Endothelial cell (in vitro differentiated cells): ENCODE data around the gene CCR1. TPM values are rescaled to one million over a fixed set of nuclear protein-coding genes. Genes with fewer than 3 reads are reported as not detected.
"Not testable (repeated sequence)": the region's sequence is repeated elsewhere in the genome, so short reads cannot be mapped to it uniquely, and the experiment has no call there.

ENCODE experiments used
- DNase-seq: peaks from one replicate; pipeline ENCODE4 v3.0.0; 2021; ENCODE audit warnings: low spot score
- H3K27ac Mint-ChIP-seq: one replicate; pipeline ENCODE4 v1.8.0; 2021; ENCODE audit warnings: mixed read lengths, inconsistent platforms; ENCODE audit not compliant: unreplicated experiment
- H3K27me3 Mint-ChIP-seq: one replicate; pipeline ENCODE4 v1.8.0; 2021; ENCODE audit warnings: mild to moderate bottlenecking, moderate library complexity, mixed read lengths, inconsistent platforms; ENCODE audit not compliant: unreplicated experiment
- H3K36me3 Mint-ChIP-seq: one replicate; pipeline ENCODE4 v1.8.0; 2021; ENCODE audit warnings: mild to moderate bottlenecking, low read depth, mixed read lengths, inconsistent platforms; ENCODE audit not compliant: unreplicated experiment
- H3K4me1 Mint-ChIP-seq: one replicate; pipeline ENCODE4 v1.8.0; 2021; ENCODE audit warnings: mild to moderate bottlenecking, mixed read lengths, inconsistent platforms; ENCODE audit not compliant: unreplicated experiment
- H3K4me3 Mint-ChIP-seq: one replicate; pipeline ENCODE4 v1.8.0; 2021; ENCODE audit warnings: mild to moderate bottlenecking, mixed read lengths, inconsistent platforms; ENCODE audit not compliant: unreplicated experiment
- H3K9me3 Mint-ChIP-seq: one replicate; pipeline ENCODE4 v1.8.0; 2021; ENCODE audit warnings: mixed read lengths, inconsistent platforms; ENCODE audit not compliant: unreplicated experiment
- CTCF ChIP-seq: fragments of 200-600 bp; sonication (generic); IDR thresholded peaks from one replicate; pipeline ENCODE4 v1.5.0; 2021; ENCODE audit warnings: antibody characterized with exemption; ENCODE audit not compliant: unreplicated experiment
- total RNA-seq: library from RNA; stranded (reverse); fragmentation: NEBNext Ultra II Directional; extraction: Animal tissue kit (Norgen Biotek cat#: 25700); gene quantifications from one replicate; pipeline ENCODE4 v1.2.1, GENCODE V29; 2021; ENCODE audit not compliant: unreplicated experiment

The CCR1 gene
- total RNA-seq, 1 donor from 2014 or later: not detected

GRCh38 chr3:46213201-46213600, 5.1 kb upstream of the CCR1 start:
- peaks cover under 1% of the 10 kb centered on the region for H3K27me3 Mint-ChIP-seq
- no peak overlapping the region for H3K27ac Mint-ChIP-seq
- H3K9me3 Mint-ChIP-seq: no peaks in the 10 kb centered on the region
- H3K36me3 Mint-ChIP-seq: no peaks in the 10 kb centered on the region
- no peak for TF ChIP-seq CTCF
- no peaks in the 10 kb centered on the region for H3K4me1 Mint-ChIP-seq
- no peak overlapping the region for H3K4me3 Mint-ChIP-seq
- DNase-seq: no peak

- peaks cover 4% of the 10 kb centered on the region for H3K27me3 Mint-ChIP-seq
- no peak for TF ChIP-seq CTCF
- no peaks in the 10 kb centered on the region for H3K4me1 Mint-ChIP-seq
Measured at GRCh38 chr3:46212101-46212500, 4.0 kb upstream of the CCR1 start.

GRCh38 chr3:46209746-46210470, 1.8 kb upstream of the CCR1 start:
- TF ChIP-seq CTCF: no peak
- Mint-ChIP-seq H3K36me3 (no peaks in the 10 kb centered on the region), H3K4me1 (no peaks in the 10 kb centered on the region)

More at GRCh38 chr3:46212101-46212500, 4.0 kb upstream of the CCR1 start:
- DNase-seq: no peak
- Mint-ChIP-seq H3K36me3 (no peaks in the 10 kb centered on the region), H3K4me3 (no peak overlapping the region), H3K27ac (no peak overlapping the region), H3K9me3 (no peaks in the 10 kb centered on the region)

GRCh38 chr3:46209053-46209452, 940 bp upstream of the CCR1 start:
- H3K27me3 Mint-ChIP-seq: peaks cover 7% of the 10 kb centered on the region
- H3K9me3 Mint-ChIP-seq: no peaks in the 10 kb centered on the region
- no peaks in the 10 kb centered on the region for H3K4me1 Mint-ChIP-seq
- DNase-seq: no peak
- H3K36me3 Mint-ChIP-seq: no peaks in the 10 kb centered on the region
- H3K4me3 Mint-ChIP-seq: no peak overlapping the region
- no peak overlapping the region for H3K27ac Mint-ChIP-seq
- no peak for TF ChIP-seq CTCF

More at GRCh38 chr3:46209746-46210470, 1.8 kb upstream of the CCR1 start:
- peaks cover 6% of the 10 kb centered on the region for H3K27me3 Mint-ChIP-seq
- no peak overlapping the region for H3K27ac Mint-ChIP-seq
- DNase-seq: no peak
- H3K4me3 Mint-ChIP-seq: no peak overlapping the region
- no peaks in the 10 kb centered on the region for H3K9me3 Mint-ChIP-seq

- not testable (repeated sequence) for DNase-seq, H3K9me3 Mint-ChIP-seq, H3K36me3 Mint-ChIP-seq, H3K4me3 Mint-ChIP-seq, H3K27me3 Mint-ChIP-seq, H3K4me1 Mint-ChIP-seq, H3K27ac Mint-ChIP-seq
Measured at GRCh38 chr3:46207514-46207913, 599 bp downstream of the CCR1 start.
